ENCODE data around the gene THOC5.

DNA sequence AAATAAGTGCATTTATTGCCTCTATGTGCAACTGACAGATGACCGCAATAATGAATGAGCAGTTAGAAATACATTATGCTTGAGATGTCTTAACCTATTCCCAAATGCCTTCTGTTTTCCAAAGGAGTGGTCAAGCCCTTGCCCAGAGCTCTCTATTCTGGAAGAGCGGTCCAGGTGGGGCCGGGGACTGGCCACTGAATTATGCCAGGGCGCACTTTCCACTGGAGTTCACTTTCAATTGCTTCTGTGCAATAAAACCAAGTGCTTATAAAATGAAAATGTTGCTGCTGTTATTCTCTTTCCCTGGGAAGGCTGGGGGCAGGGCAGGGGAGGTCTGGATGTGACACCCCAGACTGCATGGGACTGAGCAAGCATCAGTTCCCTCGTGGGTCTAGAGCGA lies 62.5 kb downstream of the THOC5 start:
- TF ChIP-seq, protein P1, sequence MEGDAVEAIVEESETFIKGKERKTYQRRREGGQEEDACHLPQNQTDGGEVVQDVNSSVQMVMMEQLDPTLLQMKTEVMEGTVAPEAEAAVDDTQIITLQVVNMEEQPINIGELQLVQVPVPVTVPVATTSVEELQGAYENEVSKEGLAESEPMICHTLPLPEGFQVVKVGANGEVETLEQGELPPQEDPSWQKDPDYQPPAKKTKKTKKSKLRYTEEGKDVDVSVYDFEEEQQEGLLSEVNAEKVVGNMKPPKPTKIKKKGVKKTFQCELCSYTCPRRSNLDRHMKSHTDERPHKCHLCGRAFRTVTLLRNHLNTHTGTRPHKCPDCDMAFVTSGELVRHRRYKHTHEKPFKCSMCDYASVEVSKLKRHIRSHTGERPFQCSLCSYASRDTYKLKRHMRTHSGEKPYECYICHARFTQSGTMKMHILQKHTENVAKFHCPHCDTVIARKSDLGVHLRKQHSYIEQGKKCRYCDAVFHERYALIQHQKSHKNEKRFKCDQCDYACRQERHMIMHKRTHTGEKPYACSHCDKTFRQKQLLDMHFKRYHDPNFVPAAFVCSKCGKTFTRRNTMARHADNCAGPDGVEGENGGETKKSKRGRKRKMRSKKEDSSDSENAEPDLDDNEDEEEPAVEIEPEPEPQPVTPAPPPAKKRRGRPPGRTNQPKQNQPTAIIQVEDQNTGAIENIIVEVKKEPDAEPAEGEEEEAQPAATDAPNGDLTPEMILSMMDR (IDR thresholded peaks at IDR 0.05; ENCODE audit: low read depth, low read length, poor library complexity, severe bottlenecking) = no peak
- TF ChIP-seq EZH2phosphoT487 (IDR thresholded peaks at IDR 0.05; ENCODE audit: borderline replicate concordance, low read length) = no peak
